WTC11 (cell line): Measurements from ENCODE around the gene SLC7A4. TPM values are rescaled to one million over a fixed set of nuclear protein-coding genes. Genes with fewer than 3 reads are reported as not detected.

Source experiments
- ATAC-seq: fragments of 200-7000 bp; cut with Tn5 transposase; 2 replicates; pipeline ENCODE4 v1.10.0; 2021; ENCODE audit warnings: mild to moderate bottlenecking, moderate library complexity
- CTCF ChIA-PET: fragments of 300-600 bp; sonication (Branson Sonifier 250); formaldehyde crosslinking; loops from one replicate; lab custom pipeline; 2021; ENCODE audit warnings: antibody characterized with exemption; lab: Charles Lee
- POLR2A ChIA-PET: fragments of 350-600 bp; sonication (Branson Sonifier 250); formaldehyde crosslinking; loops from one replicate; lab custom pipeline; 2021; ENCODE audit warnings: antibody characterized with exemption; lab: Charles Lee
- DNase-seq: peaks from one replicate; pipeline ENCODE4 v3.0.0; 2021; ENCODE audit warnings: low spot score
- H3K27ac Mint-ChIP-seq: 2 replicates; pipeline ENCODE4 v1.8.0; 2021; ENCODE audit warnings: mixed read lengths
- H3K27me3 Mint-ChIP-seq: 2 replicates; pipeline ENCODE4 v1.8.0; 2021; ENCODE audit warnings: low read depth, mild to moderate bottlenecking, moderate library complexity, mixed read lengths
- H3K36me3 Mint-ChIP-seq: 2 replicates; pipeline ENCODE4 v1.8.0; 2021; ENCODE audit warnings: mixed read lengths
- H3K4me1 Mint-ChIP-seq: 2 replicates; pipeline ENCODE4 v1.8.0; 2022; ENCODE audit warnings: mixed read lengths
- H3K4me3 Mint-ChIP-seq: 2 replicates; pipeline ENCODE4 v1.8.0; 2021; ENCODE audit warnings: mild to moderate bottlenecking, moderate library complexity, mixed read lengths
- H3K9me3 Mint-ChIP-seq: 2 replicates; pipeline ENCODE4 v1.8.0; 2021; ENCODE audit warnings: mixed read lengths
- ATF1 ChIP-seq: sonication (generic); formaldehyde crosslinking; IDR thresholded peaks from 2 replicates; pipeline ENCODE4 v1.8.1; 2023; ENCODE audit warnings: mild to moderate bottlenecking, moderate library complexity, missing genetic modification reagents
- CREB1 ChIP-seq: sonication (generic); formaldehyde crosslinking; IDR thresholded peaks from 2 replicates; pipeline ENCODE4 v1.8.0; 2023; ENCODE audit warnings: mild to moderate bottlenecking, missing genetic modification reagents
- GABPB1 ChIP-seq: sonication (generic); formaldehyde crosslinking; IDR thresholded peaks from 2 replicates; pipeline ENCODE4 v1.8.1; 2023; ENCODE audit warnings: mild to moderate bottlenecking, missing genetic modification reagents
- KAT7 ChIP-seq: sonication (generic); formaldehyde crosslinking; IDR thresholded peaks from 2 replicates; pipeline ENCODE4 v1.8.1; 2023; ENCODE audit warnings: missing genetic modification reagents, mild to moderate bottlenecking, borderline replicate concordance
- TEAD4 ChIP-seq: sonication (generic); formaldehyde crosslinking; IDR thresholded peaks from 2 replicates; pipeline ENCODE4 v1.8.0; 2022; ENCODE audit warnings: mild to moderate bottlenecking, missing genetic modification reagents
- ZBTB21 ChIP-seq: sonication (generic); formaldehyde crosslinking; IDR thresholded peaks from 2 replicates; pipeline ENCODE4 v1.8.1; 2023; ENCODE audit warnings: mild to moderate bottlenecking, missing genetic modification reagents, borderline replicate concordance
- ZNF138 ChIP-seq: sonication (generic); formaldehyde crosslinking; conservative IDR thresholded peaks from 2 replicates; pipeline ENCODE4 v1.8.1; 2022; ENCODE audit warnings: mild to moderate bottlenecking, moderate library complexity, missing genetic modification reagents
- ZNF263 ChIP-seq: sonication (generic); formaldehyde crosslinking; IDR thresholded peaks from 2 replicates; pipeline ENCODE4 v1.8.1; 2022; ENCODE audit warnings: low read depth, mild to moderate bottlenecking, moderate library complexity, missing genetic modification reagents
- ZNF317 ChIP-seq: sonication (generic); formaldehyde crosslinking; IDR thresholded peaks from 2 replicates; pipeline ENCODE4 v1.8.1; 2023; ENCODE audit warnings: low read depth, mild to moderate bottlenecking, moderate library complexity, missing genetic modification reagents, borderline replicate concordance
- ZNF671 ChIP-seq: fragments of 250-450 bp; sonication (Bioruptor Pico); IDR thresholded peaks from 2 replicates; pipeline ENCODE4 v1.8.0; 2021; ENCODE audit warnings: mild to moderate bottlenecking
- total RNA-seq: library from RNA; stranded (reverse); gene quantifications from 3 replicates; pipeline ENCODE4 v1.2.3, GENCODE V29; 2021
- TF ChIP-seq, protein P1 (sequence below): sonication (generic); formaldehyde crosslinking; IDR thresholded peaks from 2 replicates; pipeline ENCODE4 v1.8.0; 2022; ENCODE audit warnings: mild to moderate bottlenecking, missing genetic modification reagents
- TF ChIP-seq, protein P2 (sequence below): fragments of 250-450 bp; sonication (Bioruptor Pico); IDR thresholded peaks from 2 replicates; pipeline ENCODE4 v2.1.2; 2022; ENCODE audit warnings: mild to moderate bottlenecking, moderate library complexity
- TF ChIP-seq, protein P3 (sequence below): sonication (generic); formaldehyde crosslinking; IDR thresholded peaks from 2 replicates; pipeline ENCODE4 v1.8.0; 2022; ENCODE audit warnings: mild to moderate bottlenecking, missing genetic modification reagents
- TF ChIP-seq, protein P4 (sequence below): fragments of 250-450 bp; sonication (Bioruptor Pico); conservative IDR thresholded peaks from 2 replicates; pipeline ENCODE4 v1.9.0; 2021; ENCODE audit warnings: mild to moderate bottlenecking
- TF ChIP-seq, protein P5 (sequence below): sonication (generic); formaldehyde crosslinking; IDR thresholded peaks from 2 replicates; pipeline ENCODE4 v1.8.1; 2023; ENCODE audit warnings: mild to moderate bottlenecking, missing genetic modification reagents
- TF ChIP-seq, protein P6 (sequence below): sonication (generic); formaldehyde crosslinking; IDR thresholded peaks from 2 replicates; pipeline ENCODE4 v1.8.1; 2023; ENCODE audit warnings: mild to moderate bottlenecking, missing genetic modification reagents, moderate library complexity
- TF ChIP-seq, protein P7 (sequence below): fragments of 250-450 bp; sonication (Bioruptor Pico); IDR thresholded peaks from 2 replicates; pipeline ENCODE4 v1.9.0; 2021; ENCODE audit warnings: mild to moderate bottlenecking, borderline replicate concordance

SLC7A4 gene
- total RNA-seq, 1 experiment from 2014 or later, result 0.37 TPM

DNA sequence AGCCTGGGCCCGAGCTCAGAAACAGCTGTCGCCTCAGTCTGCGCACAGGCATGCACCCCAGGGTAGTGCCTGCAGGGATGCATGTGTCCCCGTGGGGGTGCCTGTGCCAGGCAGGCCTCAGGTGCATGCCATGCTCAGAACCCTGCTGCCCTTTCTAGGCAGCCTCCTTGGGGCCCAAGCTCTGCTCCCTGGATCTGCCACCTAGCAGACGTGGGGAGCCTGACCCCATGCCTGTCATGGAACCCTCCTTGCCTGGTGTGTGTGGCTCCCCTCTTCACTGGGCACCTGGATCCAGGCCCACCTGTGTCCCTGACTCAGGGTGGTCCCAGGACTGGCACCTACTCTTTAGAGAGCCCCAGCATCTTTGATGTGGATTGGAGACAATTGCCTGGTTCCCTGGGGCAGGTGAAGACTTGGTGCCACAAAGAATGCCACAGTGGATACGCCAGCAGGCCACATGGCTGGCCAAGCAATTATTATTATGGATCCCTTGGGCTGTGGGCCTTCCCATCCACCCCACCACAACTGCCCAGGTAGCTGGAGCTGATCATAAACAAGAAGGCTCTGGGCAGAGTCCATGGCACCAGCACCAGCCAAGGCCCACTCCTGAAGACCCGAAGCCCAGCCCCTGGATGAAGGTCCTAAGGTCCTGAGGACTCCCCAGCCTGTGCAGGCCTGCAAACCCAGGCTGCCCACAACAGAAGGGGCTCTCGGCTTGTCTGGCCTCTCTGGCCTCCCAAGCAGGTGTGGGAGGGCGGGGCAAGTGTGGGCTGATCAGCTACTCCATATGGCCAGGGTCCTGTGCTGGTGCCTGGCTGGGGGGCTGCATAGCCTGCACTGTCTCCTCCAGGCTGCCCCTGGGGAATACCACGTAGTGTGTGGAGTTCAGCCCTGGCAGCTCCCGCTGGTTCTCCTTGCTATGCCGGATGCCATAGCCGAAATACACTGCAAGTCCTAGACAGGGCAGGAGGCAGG lies 3.8 kb downstream of the SLC7A4 start:
- Mint-ChIP-seq H3K4me1 (peaks cover 6% of the 10 kb centered on the region), H3K27ac (no peak overlapping the region), H3K4me3 (no peak overlapping the region), H3K27me3 (peaks cover 31% of the 10 kb centered on the region), H3K36me3 (no peaks in the 10 kb centered on the region), H3K9me3 (no peaks in the 10 kb centered on the region)
- no peak for DNase-seq
- POLR2A ChIA-PET, result no interaction called here
- CTCF ChIA-PET, result interaction anchor here (0.9 to 2.4 kb wide), 2 partner anchors 8 to 14 kb away, joined by 3 to 9 read pairs; no protein-coding TSS in a partner anchor
- no peak for ATAC-seq
- TF ChIP-seq, protein P1, sequence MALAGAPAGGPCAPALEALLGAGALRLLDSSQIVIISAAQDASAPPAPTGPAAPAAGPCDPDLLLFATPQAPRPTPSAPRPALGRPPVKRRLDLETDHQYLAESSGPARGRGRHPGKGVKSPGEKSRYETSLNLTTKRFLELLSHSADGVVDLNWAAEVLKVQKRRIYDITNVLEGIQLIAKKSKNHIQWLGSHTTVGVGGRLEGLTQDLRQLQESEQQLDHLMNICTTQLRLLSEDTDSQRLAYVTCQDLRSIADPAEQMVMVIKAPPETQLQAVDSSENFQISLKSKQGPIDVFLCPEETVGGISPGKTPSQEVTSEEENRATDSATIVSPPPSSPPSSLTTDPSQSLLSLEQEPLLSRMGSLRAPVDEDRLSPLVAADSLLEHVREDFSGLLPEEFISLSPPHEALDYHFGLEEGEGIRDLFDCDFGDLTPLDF (CRISPR knock-in tag), result no peak
- TF ChIP-seq ZNF317 (CRISPR knock-in tag), result no peak
- TF ChIP-seq, protein P2, sequence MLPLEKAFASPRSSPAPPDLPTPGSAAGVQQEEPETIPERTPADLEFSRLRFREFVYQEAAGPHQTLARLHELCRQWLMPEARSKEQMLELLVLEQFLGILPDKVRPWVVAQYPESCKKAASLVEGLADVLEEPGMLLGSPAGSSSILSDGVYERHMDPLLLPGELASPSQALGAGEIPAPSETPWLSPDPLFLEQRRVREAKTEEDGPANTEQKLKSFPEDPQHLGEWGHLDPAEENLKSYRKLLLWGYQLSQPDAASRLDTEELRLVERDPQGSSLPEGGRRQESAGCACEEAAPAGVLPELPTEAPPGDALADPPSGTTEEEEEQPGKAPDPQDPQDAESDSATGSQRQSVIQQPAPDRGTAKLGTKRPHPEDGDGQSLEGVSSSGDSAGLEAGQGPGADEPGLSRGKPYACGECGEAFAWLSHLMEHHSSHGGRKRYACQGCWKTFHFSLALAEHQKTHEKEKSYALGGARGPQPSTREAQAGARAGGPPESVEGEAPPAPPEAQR (CRISPR knock-in tag), result no peak

DNA sequence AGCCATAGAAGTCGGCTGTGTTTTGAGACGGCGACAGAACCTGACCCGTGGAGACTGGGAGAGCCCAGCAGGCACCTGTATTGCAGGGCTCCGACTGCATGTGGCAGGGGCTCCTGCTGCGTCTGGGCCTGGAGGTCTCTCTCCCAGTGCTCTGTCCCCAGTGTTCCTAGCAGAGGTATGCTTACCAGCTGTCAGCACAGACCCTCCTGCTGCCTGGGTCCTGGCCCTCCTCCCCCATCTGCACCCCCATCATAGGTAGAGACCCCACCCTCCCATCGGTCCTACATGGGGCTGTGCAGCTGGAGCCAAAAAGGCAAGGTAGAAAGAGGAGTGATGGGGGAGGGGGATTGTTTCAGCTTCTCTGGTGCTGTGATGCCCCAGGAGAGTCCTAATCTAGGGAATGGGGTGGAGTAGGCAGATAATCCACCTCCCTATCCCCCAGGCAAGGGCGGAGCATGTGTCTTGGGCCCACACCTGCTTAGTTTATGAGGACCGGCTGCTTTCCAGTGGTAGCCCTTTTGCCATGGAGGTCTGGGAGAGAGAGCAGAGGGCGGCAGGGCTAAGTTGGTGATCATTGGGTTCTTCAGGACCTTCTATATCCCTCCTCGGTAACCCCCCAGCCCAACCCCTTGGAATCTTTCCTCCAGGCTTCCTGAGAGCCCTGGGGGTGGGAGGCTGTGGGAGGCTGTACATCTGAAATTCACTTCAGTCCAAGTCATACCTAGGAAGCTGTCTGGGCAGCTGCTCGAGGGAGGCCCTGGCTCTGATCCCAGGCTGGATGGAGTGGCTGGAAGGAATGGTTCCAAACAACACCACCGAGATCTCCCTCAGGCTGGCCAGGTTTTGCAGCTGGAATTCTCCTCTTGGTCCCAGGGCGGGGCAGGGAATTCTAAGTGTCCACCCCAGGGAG lies 5.3 kb downstream of the SLC7A4 start:
- Mint-ChIP-seq H3K9me3 (no peaks in the 10 kb centered on the region), H3K4me3 (no peak overlapping the region), H3K27me3 (peaks cover 17% of the 10 kb centered on the region), H3K27ac (no peak overlapping the region), H3K4me1 (peaks cover 6% of the 10 kb centered on the region), H3K36me3 (no peaks in the 10 kb centered on the region)
- CTCF ChIA-PET, result interaction anchor here (3.5 kb wide), 1 partner anchor 76 kb away, joined by 13 read pairs; no protein-coding TSS in a partner anchor
- ATAC-seq (no peak), DNase-seq (no peak)
- POLR2A ChIA-PET, result no interaction called here
- TF ChIP-seq ZNF671 (CRISPR knock-in tag) (no peak), ZBTB21 (CRISPR knock-in tag) (no peak), TEAD4 (no peak), KAT7 (CRISPR knock-in tag) (no peak), CREB1 (CRISPR knock-in tag) (no peak), GABPB1 (CRISPR knock-in tag) (no peak), ZNF138 (CRISPR knock-in tag) (no peak), ZNF263 (CRISPR knock-in tag) (no peak), ATF1 (CRISPR knock-in tag) (no peak)
- TF ChIP-seq, protein P3, sequence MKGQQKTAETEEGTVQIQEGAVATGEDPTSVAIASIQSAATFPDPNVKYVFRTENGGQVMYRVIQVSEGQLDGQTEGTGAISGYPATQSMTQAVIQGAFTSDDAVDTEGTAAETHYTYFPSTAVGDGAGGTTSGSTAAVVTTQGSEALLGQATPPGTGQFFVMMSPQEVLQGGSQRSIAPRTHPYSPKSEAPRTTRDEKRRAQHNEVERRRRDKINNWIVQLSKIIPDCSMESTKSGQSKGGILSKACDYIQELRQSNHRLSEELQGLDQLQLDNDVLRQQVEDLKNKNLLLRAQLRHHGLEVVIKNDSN (CRISPR knock-in tag), result no peak
- TF ChIP-seq, protein P4, sequence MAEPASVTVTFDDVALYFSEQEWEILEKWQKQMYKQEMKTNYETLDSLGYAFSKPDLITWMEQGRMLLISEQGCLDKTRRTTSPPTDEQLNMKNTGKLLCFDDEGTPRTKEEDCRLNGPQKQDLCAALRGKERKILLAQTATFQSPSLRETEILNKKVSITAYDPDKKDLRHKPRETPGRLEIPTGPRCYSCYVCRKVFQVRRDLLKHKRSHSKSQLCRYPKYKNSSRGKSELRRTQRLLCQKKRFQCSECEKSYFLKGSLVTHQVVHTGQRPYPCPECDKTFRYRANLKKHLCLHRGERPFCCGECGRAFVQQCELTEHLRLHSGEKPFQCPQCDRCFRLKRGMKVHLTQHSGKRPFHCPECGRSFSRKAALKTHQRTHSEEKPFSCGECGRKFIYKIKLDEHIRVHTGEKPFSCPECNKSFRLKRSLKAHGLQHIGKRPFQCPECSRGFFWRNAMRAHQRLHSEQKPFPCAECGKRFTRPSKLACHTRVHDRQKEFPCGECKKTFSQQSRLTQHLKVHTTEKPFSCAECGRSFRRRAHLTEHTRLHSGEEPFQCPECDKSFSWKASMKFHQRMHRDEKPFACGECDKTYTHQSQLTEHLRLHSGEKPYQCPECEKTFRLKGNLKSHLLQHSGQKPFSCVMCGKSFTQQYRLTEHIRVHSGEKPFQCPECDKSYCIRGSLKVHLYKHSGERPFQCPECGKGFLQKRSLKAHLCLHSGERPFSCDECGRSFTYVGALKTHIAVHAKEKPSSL (CRISPR knock-in tag), result no peak
- TF ChIP-seq, protein P5, sequence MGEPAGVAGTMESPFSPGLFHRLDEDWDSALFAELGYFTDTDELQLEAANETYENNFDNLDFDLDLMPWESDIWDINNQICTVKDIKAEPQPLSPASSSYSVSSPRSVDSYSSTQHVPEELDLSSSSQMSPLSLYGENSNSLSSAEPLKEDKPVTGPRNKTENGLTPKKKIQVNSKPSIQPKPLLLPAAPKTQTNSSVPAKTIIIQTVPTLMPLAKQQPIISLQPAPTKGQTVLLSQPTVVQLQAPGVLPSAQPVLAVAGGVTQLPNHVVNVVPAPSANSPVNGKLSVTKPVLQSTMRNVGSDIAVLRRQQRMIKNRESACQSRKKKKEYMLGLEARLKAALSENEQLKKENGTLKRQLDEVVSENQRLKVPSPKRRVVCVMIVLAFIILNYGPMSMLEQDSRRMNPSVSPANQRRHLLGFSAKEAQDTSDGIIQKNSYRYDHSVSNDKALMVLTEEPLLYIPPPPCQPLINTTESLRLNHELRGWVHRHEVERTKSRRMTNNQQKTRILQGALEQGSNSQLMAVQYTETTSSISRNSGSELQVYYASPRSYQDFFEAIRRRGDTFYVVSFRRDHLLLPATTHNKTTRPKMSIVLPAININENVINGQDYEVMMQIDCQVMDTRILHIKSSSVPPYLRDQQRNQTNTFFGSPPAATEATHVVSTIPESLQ (CRISPR knock-in tag), result no peak
- TF ChIP-seq, protein P6, sequence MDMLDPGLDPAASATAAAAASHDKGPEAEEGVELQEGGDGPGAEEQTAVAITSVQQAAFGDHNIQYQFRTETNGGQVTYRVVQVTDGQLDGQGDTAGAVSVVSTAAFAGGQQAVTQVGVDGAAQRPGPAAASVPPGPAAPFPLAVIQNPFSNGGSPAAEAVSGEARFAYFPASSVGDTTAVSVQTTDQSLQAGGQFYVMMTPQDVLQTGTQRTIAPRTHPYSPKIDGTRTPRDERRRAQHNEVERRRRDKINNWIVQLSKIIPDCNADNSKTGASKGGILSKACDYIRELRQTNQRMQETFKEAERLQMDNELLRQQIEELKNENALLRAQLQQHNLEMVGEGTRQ (CRISPR knock-in tag), result no peak
- TF ChIP-seq, protein P7, sequence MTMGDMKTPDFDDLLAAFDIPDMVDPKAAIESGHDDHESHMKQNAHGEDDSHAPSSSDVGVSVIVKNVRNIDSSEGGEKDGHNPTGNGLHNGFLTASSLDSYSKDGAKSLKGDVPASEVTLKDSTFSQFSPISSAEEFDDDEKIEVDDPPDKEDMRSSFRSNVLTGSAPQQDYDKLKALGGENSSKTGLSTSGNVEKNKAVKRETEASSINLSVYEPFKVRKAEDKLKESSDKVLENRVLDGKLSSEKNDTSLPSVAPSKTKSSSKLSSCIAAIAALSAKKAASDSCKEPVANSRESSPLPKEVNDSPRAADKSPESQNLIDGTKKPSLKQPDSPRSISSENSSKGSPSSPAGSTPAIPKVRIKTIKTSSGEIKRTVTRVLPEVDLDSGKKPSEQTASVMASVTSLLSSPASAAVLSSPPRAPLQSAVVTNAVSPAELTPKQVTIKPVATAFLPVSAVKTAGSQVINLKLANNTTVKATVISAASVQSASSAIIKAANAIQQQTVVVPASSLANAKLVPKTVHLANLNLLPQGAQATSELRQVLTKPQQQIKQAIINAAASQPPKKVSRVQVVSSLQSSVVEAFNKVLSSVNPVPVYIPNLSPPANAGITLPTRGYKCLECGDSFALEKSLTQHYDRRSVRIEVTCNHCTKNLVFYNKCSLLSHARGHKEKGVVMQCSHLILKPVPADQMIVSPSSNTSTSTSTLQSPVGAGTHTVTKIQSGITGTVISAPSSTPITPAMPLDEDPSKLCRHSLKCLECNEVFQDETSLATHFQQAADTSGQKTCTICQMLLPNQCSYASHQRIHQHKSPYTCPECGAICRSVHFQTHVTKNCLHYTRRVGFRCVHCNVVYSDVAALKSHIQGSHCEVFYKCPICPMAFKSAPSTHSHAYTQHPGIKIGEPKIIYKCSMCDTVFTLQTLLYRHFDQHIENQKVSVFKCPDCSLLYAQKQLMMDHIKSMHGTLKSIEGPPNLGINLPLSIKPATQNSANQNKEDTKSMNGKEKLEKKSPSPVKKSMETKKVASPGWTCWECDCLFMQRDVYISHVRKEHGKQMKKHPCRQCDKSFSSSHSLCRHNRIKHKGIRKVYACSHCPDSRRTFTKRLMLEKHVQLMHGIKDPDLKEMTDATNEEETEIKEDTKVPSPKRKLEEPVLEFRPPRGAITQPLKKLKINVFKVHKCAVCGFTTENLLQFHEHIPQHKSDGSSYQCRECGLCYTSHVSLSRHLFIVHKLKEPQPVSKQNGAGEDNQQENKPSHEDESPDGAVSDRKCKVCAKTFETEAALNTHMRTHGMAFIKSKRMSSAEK (CRISPR knock-in tag), result no peak
